PC-3 (cell line): Measurements from ENCODE around the gene TBX18. TPM values are rescaled to one million over a fixed set of nuclear protein-coding genes. Genes with fewer than 3 reads are reported as not detected.

Experiments
- ATAC-seq: fragments of 200-7000 bp; cut with Tn5 transposase; 2 replicates; pipeline ENCODE4 v1.9.1; 2020; ENCODE audit warnings: mild to moderate bottlenecking, moderate library complexity
- BruUV-seq: library from RNA; stranded (reverse); fragments of 400-500 nt; replicated peaks from 2 replicates; lab custom pipeline; 2021; lab: Mats Ljungman, UMichigan
- CTCF ChIA-PET: fragments of 300-600 bp; sonication (Branson Sonifier 250); formaldehyde crosslinking; loops from one replicate; lab custom pipeline; 2022; ENCODE audit warnings: antibody characterized with exemption; lab: Charles Lee
- POLR2A ChIA-PET: fragments of 300-600 bp; sonication (Branson Sonifier 250); formaldehyde crosslinking; loops from one replicate; lab custom pipeline; 2022; ENCODE audit warnings: antibody characterized with exemption; ENCODE audit not compliant: unreplicated experiment; lab: Charles Lee
- DNase-seq: peaks from one replicate; pipeline ENCODE4 v3.0.0-alpha.2; 2015
- H2AFZ ChIP-seq: fragments of 300-600 bp; sonication (generic); 2 replicates; pipeline ENCODE4 v1.6.0; 2016; ENCODE audit warnings: antibody characterized with exemption, low read length
- H3F3A ChIP-seq: fragments of 300-600 bp; sonication (generic); one replicate; pipeline ENCODE4 v1.6.0; 2017; ENCODE audit warnings: antibody characterized with exemption, low read length, control low read depth, mild to moderate bottlenecking; ENCODE audit not compliant: unreplicated experiment
- H3K27ac ChIP-seq: fragments of 300-600 bp; sonication (generic); 2 replicates; pipeline ENCODE4 v1.5.1; 2016; ENCODE audit warnings: mild to moderate bottlenecking, low read length
- H3K27me3 ChIP-seq: fragments of 300-600 bp; sonication (generic); 2 replicates; pipeline ENCODE4 v1.6.1; 2016; ENCODE audit warnings: low read length, mixed read lengths
- H3K36me3 ChIP-seq: fragments of 300-600 bp; sonication (generic); 2 replicates; pipeline ENCODE4 v1.6.1; 2016; ENCODE audit warnings: low read depth, mixed run types, low read length, mixed read lengths
- H3K4me1 ChIP-seq: fragments of 300-600 bp; sonication (generic); 2 replicates; pipeline ENCODE4 v1.5.1; 2016; ENCODE audit warnings: low read length; ENCODE audit not compliant: insufficient read depth
- H3K4me2 ChIP-seq: fragments of 300-600 bp; sonication (generic); 2 replicates; pipeline ENCODE4 v1.6.0; 2016; ENCODE audit warnings: low read length
- H3K4me3 ChIP-seq: fragments of 300-600 bp; sonication (generic); 2 replicates; pipeline ENCODE4 v1.5.1; 2016; ENCODE audit warnings: mild to moderate bottlenecking, low read length, mixed read lengths
- H3K79me2 ChIP-seq: fragments of 300-600 bp; sonication (generic); 2 replicates; pipeline ENCODE4 v1.6.1; 2017; ENCODE audit warnings: low read length, mixed read lengths
- H3K9ac ChIP-seq: fragments of 300-600 bp; sonication (generic); 2 replicates; pipeline ENCODE4 v1.6.0; 2016; ENCODE audit warnings: mild to moderate bottlenecking, low read length
- H3K9me2 ChIP-seq: fragments of 300-600 bp; sonication (generic); replicated peaks from 2 replicates; pipeline ENCODE4 v1.6.1; 2016; ENCODE audit warnings: mixed run types, low read length, mixed read lengths
- H3K9me3 ChIP-seq: fragments of 300-600 bp; sonication (generic); 2 replicates; pipeline ENCODE4 v1.6.1; 2016; ENCODE audit warnings: low read length, mixed read lengths
- H4K20me1 ChIP-seq: fragments of 300-600 bp; sonication (generic); 2 replicates; pipeline ENCODE4 v1.6.1; 2016; ENCODE audit warnings: low read length, mixed read lengths
- CTCF ChIP-seq: fragments of 300-600 bp; sonication (generic); conservative IDR thresholded peaks from 2 replicates; pipeline ENCODE4 v1.5.1; 2017; ENCODE audit warnings: antibody characterized with exemption, low read depth, mild to moderate bottlenecking, low read length
- EZH2 ChIP-seq: fragments of 300-600 bp; sonication (generic); IDR thresholded peaks from one replicate; pipeline ENCODE4 v1.6.1; 2017; ENCODE audit warnings: antibody characterized with exemption, mild to moderate bottlenecking, low read length; ENCODE audit not compliant: unreplicated experiment
- EZH2phosphoT487 ChIP-seq: fragments of 300-600 bp; sonication (generic); IDR thresholded peaks from 2 replicates; pipeline ENCODE4 v1.6.1; 2018; ENCODE audit warnings: mild to moderate bottlenecking, antibody characterized with exemption, low read length, borderline replicate concordance
- intact Hi-C: fragments of 100-400 bp; cut with micrococcal nuclease; formaldehyde crosslinking; loops from 2 replicates; pipeline ENCODE4 v1.9.0; 2023
- total RNA-seq: library from RNA; depleted of rRNA; stranded (reverse); fragments of >200 nt; gene quantifications from 2 replicates; pipeline ENCODE4 v1.2.3, GENCODE V29; 2014

The TBX18 gene
- total RNA-seq, 1 experiment from 2014 or later, result not detected

- CTCF ChIA-PET, result no interaction called here
- DNase-seq (peak; percentile 26), ATAC-seq (peak; percentile 62; the same call in 1 of the 2 replicates)
- no peaks in the 10 kb centered on the region for H3K4me1 ChIP-seq
- H3K79me2 ChIP-seq, result no peaks in the 10 kb centered on the region
- TF ChIP-seq EZH2phosphoT487, result no peak
- no peak for TF ChIP-seq CTCF
- TF ChIP-seq EZH2, result no peak
- H3K4me2 ChIP-seq, result no peak overlapping the region
- H3K9me3 ChIP-seq, result no peaks in the 10 kb centered on the region
- H3F3A ChIP-seq, result no peaks in the 10 kb centered on the region
- no peaks in the 10 kb centered on the region for H3K36me3 ChIP-seq
- POLR2A ChIA-PET, result no interaction called here
- H3K9me2 ChIP-seq, result no peaks in the 10 kb centered on the region
- H3K4me3 ChIP-seq, result no peak overlapping the region
- no peaks in the 10 kb centered on the region for H4K20me1 ChIP-seq
- H2AFZ ChIP-seq, result no peak overlapping the region
- intact Hi-C loops, result no loop called here
- H3K27me3 ChIP-seq, result no peaks in the 10 kb centered on the region
- no TSS peak for BruUV-seq
- no peak overlapping the region for H3K27ac ChIP-seq
- H3K9ac ChIP-seq, result no peak overlapping the region
Measured at GRCh38 chr6:84671183-84671582, 93.2 kb downstream of the TBX18 start.

GRCh38 chr6:84669945-84670344, 94.5 kb downstream of the TBX18 start:
- CTCF ChIA-PET, result no interaction called here
- Histone ChIP-seq H4K20me1 (no peaks in the 10 kb centered on the region), H3K9me3 (no peaks in the 10 kb centered on the region), H3K79me2 (no peaks in the 10 kb centered on the region), H3K27me3 (no peaks in the 10 kb centered on the region), H3K27ac (no peak overlapping the region), H3F3A (no peaks in the 10 kb centered on the region), H3K9ac (no peak overlapping the region), H3K36me3 (no peaks in the 10 kb centered on the region), H3K4me1 (no peaks in the 10 kb centered on the region), H3K4me2 (no peak overlapping the region), H2AFZ (no peak overlapping the region), H3K9me2 (no peaks in the 10 kb centered on the region), H3K4me3 (no peak overlapping the region)
- DNase-seq (no peak), ATAC-seq (no peak)
- intact Hi-C loops, result no loop called here
- TF ChIP-seq CTCF (no peak), EZH2phosphoT487 (no peak), EZH2 (no peak)
- no TSS peak for BruUV-seq
- POLR2A ChIA-PET, result no interaction called here

- ATAC-seq, result no peak
- TF ChIP-seq EZH2phosphoT487 (no peak), CTCF (no peak), EZH2 (no peak)
- no TSS peak for BruUV-seq
- intact Hi-C loops, result no loop called here
- Histone ChIP-seq H4K20me1 (no peaks in the 10 kb centered on the region), H2AFZ (no peak overlapping the region), H3K4me3 (no peak overlapping the region), H3K9ac (no peak overlapping the region), H3K4me2 (no peak overlapping the region), H3F3A (no peaks in the 10 kb centered on the region), H3K27me3 (no peaks in the 10 kb centered on the region), H3K79me2 (no peaks in the 10 kb centered on the region), H3K9me2 (no peaks in the 10 kb centered on the region), H3K9me3 (no peaks in the 10 kb centered on the region), H3K36me3 (no peaks in the 10 kb centered on the region), H3K4me1 (no peaks in the 10 kb centered on the region), H3K27ac (no peak overlapping the region)
- ChIA-PET POLR2A (no interaction called here), CTCF (no interaction called here)
- DNase-seq, result no peak
Measured at GRCh38 chr6:84667252-84668213, 96.9 kb downstream of the TBX18 start.
